ENCODE data around the gene LMF2.

DNA sequence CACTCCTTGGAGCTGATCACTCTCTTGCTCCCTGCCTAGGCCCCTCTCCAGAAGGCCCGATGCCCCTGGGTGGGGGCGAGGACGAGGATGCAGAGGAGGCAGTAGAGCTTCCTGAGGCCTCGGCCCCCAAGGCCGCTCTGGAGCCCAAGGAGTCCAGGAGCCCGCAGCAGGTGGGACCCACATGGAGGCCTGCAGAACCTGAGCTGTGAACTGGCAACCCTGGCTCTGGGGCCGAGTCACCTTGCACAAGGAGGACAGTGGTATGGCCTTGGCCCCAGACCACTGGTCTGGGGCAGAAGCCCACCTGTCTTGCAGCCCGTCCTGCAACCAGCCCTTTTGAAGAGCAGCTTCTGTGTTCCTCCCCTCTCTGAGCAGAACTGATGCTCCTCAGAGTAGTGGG lies 11.6 kb upstream of the LMF2 start:
- no peak for TF ChIP-seq EP300 (IDR thresholded peaks at IDR 0.05; ENCODE audit: borderline replicate concordance in 1 of 2, low read depth in 1 of 2, low read length in 1 of 2)
- TF ChIP-seq, protein P1, sequence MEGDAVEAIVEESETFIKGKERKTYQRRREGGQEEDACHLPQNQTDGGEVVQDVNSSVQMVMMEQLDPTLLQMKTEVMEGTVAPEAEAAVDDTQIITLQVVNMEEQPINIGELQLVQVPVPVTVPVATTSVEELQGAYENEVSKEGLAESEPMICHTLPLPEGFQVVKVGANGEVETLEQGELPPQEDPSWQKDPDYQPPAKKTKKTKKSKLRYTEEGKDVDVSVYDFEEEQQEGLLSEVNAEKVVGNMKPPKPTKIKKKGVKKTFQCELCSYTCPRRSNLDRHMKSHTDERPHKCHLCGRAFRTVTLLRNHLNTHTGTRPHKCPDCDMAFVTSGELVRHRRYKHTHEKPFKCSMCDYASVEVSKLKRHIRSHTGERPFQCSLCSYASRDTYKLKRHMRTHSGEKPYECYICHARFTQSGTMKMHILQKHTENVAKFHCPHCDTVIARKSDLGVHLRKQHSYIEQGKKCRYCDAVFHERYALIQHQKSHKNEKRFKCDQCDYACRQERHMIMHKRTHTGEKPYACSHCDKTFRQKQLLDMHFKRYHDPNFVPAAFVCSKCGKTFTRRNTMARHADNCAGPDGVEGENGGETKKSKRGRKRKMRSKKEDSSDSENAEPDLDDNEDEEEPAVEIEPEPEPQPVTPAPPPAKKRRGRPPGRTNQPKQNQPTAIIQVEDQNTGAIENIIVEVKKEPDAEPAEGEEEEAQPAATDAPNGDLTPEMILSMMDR (IDR thresholded peaks at IDR 0.05) = no peak
- TF ChIP-seq MXI1 (IDR thresholded peaks at IDR 0.05; ENCODE audit: low read depth, low read length) = no peak
- TF ChIP-seq, protein P2, sequence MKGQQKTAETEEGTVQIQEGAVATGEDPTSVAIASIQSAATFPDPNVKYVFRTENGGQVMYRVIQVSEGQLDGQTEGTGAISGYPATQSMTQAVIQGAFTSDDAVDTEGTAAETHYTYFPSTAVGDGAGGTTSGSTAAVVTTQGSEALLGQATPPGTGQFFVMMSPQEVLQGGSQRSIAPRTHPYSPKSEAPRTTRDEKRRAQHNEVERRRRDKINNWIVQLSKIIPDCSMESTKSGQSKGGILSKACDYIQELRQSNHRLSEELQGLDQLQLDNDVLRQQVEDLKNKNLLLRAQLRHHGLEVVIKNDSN (IDR thresholded peaks at IDR 0.05; ENCODE audit: borderline replicate concordance, low read depth) = no peak
- no peak for TF ChIP-seq RCOR1 (IDR thresholded peaks at IDR 0.05; ENCODE audit: low read length)
- TF ChIP-seq YY1 (IDR thresholded peaks at IDR 0.05; ENCODE audit: low read depth) = no peak
- TF ChIP-seq POLR2AphosphoS5 (IDR thresholded peaks at IDR 0.05; ENCODE audit: low read depth, low read length) = no peak
- TF ChIP-seq GABPA (IDR thresholded peaks at IDR 0.05; ENCODE audit: low read depth) = no peak
- TF ChIP-seq SMC3 (IDR thresholded peaks at IDR 0.05; ENCODE audit: low read depth, low read length) = no peak
- TF ChIP-seq, protein P3, sequence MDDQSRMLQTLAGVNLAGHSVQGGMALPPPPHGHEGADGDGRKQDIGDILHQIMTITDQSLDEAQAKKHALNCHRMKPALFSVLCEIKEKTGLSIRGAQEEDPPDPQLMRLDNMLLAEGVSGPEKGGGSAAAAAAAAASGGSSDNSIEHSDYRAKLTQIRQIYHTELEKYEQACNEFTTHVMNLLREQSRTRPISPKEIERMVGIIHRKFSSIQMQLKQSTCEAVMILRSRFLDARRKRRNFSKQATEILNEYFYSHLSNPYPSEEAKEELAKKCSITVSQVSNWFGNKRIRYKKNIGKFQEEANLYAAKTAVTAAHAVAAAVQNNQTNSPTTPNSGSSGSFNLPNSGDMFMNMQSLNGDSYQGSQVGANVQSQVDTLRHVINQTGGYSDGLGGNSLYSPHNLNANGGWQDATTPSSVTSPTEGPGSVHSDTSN (IDR thresholded peaks at IDR 0.05) = no peak
- no peak for TF ChIP-seq EZH2phosphoT487 (IDR thresholded peaks at IDR 0.05; ENCODE audit: borderline replicate concordance, low read depth)
- no peak for TF ChIP-seq FOXM1 (IDR thresholded peaks at IDR 0.05; ENCODE audit: low read depth)
- TF ChIP-seq RFX5 (IDR thresholded peaks at IDR 0.05; ENCODE audit: low read length) = no peak
- TF ChIP-seq FOSL2 (IDR thresholded peaks at IDR 0.05; ENCODE audit: borderline replicate concordance, low read depth) = no peak
